Colonic mucosa (tissue), 4 donors: Measurements from ENCODE around the gene ARHGAP9. TPM values are rescaled to one million over a fixed set of nuclear protein-coding genes. Genes with fewer than 3 reads are reported as not detected.

Source experiments
- DNase-seq: peaks from one replicate; pipeline ENCODE4 v3.0.0-alpha.2; 2020
- H3K27ac ChIP-seq: fragments of 200-600 bp; one replicate; pipeline ENCODE4 v1.8.0; 2021
- H3K27me3 ChIP-seq: fragments of 200-600 bp; one replicate; pipeline ENCODE4 v1.8.0; 2021
- H3K36me3 ChIP-seq: fragments of 200-600 bp; one replicate; pipeline ENCODE4 v1.8.0; 2021
- H3K4me1 ChIP-seq: fragments of 200-600 bp; one replicate; pipeline ENCODE4 v1.8.0; 2021; ENCODE audit warnings: mild to moderate bottlenecking
- H3K4me3 ChIP-seq: fragments of 200-600 bp; one replicate; pipeline ENCODE4 v1.8.0; 2021
- H3K9ac ChIP-seq, 2 donors: one replicate each; pipeline ENCODE4 v1.7.0; 2013; ENCODE audit warnings: control low read depth in 2 of 2, low read depth in 2 of 2, low read length in 2 of 2
- H3K9me3 ChIP-seq: fragments of 200-600 bp; one replicate; pipeline ENCODE4 v1.8.0; 2021
- intact Hi-C: fragments of 100-400 bp; cut with DNase I; formaldehyde crosslinking; loops from one replicate; pipeline ENCODE4 v1.14.1; 2022
- total RNA-seq, 2 donors: library from RNA; stranded (reverse); fragmentation: NEBNext Ultra II Directional in 1 of 2; extraction: Animal tissue kit (Norgen Biotek cat#: 25700) in 1 of 2; gene quantifications; one replicate each; pipeline ENCODE4 v1.2.1, GENCODE V29; 2021
- TF ChIP-seq, protein P1 (sequence below): fragments of 200-600 bp; IDR thresholded peaks from one replicate; pipeline ENCODE4 v1.8.0; 2022; ENCODE audit warnings: antibody characterized with exemption, mild to moderate bottlenecking
- donor health status: healthy.
- donor health status: DM: no; HTN: no; CAD: no.
- donor health status: DM: no; HTN: no; CAD: no.

The ARHGAP9 gene
- total RNA-seq, 2 donors from 2014 or later = 5.5 to 6.5 TPM

- Histone ChIP-seq H3K27me3 (no peaks in the 10 kb centered on the region), H3K36me3 (peaks cover 11% of the 10 kb centered on the region), H3K27ac (peak within 1 kb of the TSS; percentile 98), H3K4me3 (peak within 1 kb of the TSS; percentile 58), H3K9me3 (no peaks in the 10 kb centered on the region), H3K9ac (peak within 1 kb of the TSS; percentile 80 to 90), H3K4me1 (peaks cover 33% of the 10 kb centered on the region)
- intact Hi-C loops = loop anchor here (5.0 kb wide), 1 partner anchor 325 kb away; the partner anchor contains the start of gene CTDSP2
- DNase-seq = peak; percentile 92
- TF ChIP-seq, protein P1, sequence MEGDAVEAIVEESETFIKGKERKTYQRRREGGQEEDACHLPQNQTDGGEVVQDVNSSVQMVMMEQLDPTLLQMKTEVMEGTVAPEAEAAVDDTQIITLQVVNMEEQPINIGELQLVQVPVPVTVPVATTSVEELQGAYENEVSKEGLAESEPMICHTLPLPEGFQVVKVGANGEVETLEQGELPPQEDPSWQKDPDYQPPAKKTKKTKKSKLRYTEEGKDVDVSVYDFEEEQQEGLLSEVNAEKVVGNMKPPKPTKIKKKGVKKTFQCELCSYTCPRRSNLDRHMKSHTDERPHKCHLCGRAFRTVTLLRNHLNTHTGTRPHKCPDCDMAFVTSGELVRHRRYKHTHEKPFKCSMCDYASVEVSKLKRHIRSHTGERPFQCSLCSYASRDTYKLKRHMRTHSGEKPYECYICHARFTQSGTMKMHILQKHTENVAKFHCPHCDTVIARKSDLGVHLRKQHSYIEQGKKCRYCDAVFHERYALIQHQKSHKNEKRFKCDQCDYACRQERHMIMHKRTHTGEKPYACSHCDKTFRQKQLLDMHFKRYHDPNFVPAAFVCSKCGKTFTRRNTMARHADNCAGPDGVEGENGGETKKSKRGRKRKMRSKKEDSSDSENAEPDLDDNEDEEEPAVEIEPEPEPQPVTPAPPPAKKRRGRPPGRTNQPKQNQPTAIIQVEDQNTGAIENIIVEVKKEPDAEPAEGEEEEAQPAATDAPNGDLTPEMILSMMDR = no peak
Measured at GRCh38 chr12:57522011-57522886, 42.6 kb upstream of the ARHGAP9 start, which contains the start of gene MBD6. MBD6 (plus strand) TSS chr12:57522824; CDS start chr12:57524304, 1,480 bp downstream.

DNA sequence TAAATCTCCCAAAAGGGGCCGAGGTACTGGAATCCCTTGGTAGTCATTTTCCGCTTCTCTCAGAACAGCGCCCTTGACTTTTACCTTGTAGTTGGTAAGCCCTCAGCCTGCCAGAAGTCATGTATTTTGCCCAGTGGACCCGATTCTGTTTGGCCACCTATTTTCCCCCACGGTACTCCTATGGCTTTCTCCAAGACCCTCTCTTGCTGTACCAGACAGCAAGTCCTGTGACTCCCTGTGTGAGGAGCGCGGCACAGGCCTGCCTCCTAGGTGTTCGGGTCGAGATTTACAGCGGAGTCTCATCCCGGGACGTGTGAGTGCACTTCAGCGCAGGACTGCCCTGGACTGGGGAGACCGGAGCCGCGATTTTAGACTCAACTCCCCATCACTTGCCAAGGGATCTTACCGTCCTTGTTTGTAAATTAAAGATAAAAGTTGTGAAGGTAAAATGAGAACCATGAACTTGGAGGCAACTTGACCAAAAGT is 41.9 kb upstream of the ARHGAP9 start:
- intact Hi-C loops = loop anchor here (5.0 kb wide), 1 partner anchor 326 kb away; the partner anchor contains the start of gene CTDSP2
- peak overlapping the region; percentile 98 for H3K27ac ChIP-seq
- H3K27me3 ChIP-seq = no peaks in the 10 kb centered on the region
- H3K9ac ChIP-seq = peak overlapping the region; percentile 79 to 90
- H3K36me3 ChIP-seq = peaks cover 14% of the 10 kb centered on the region
- peak; percentile 60 for DNase-seq
- H3K4me1 ChIP-seq = peaks cover 33% of the 10 kb centered on the region
- peak overlapping the region; percentile 58 for H3K4me3 ChIP-seq
- TF ChIP-seq, protein P1 = no peak
- H3K9me3 ChIP-seq = no peaks in the 10 kb centered on the region

GRCh38 chr12:57520053-57520818 is 40.6 kb upstream of the ARHGAP9 start, which contains the start of gene DDIT3:
DDIT3 (minus strand) TSS chr12:57520514; CDS start chr12:57517406, 3,108 bp downstream.
- TF ChIP-seq, protein P1 = no peak
- DNase-seq = peak; percentile 100
- H3K9me3 ChIP-seq = no peaks in the 10 kb centered on the region
- peaks cover 14% of the 10 kb centered on the region for H3K36me3 ChIP-seq
- H3K4me1 ChIP-seq = peaks cover 33% of the 10 kb centered on the region
- peak within 1 kb of the TSS; percentile 83 for H3K4me3 ChIP-seq
- peak within 1 kb of the TSS; percentile 89 to 100 for H3K9ac ChIP-seq
- H3K27ac ChIP-seq = peak within 1 kb of the TSS; percentile 98
- intact Hi-C loops = loop anchor here (5.0 kb wide), 1 partner anchor 327 kb away; the partner anchor contains the start of gene CTDSP2
- H3K27me3 ChIP-seq = no peaks in the 10 kb centered on the region

GRCh38 chr12:57519796-57520052 is 40.1 kb upstream of the ARHGAP9 start:
- H3K27me3 ChIP-seq = no peaks in the 10 kb centered on the region
- TF ChIP-seq, protein P1 = no peak
- no peaks in the 10 kb centered on the region for H3K9me3 ChIP-seq
- H3K4me1 ChIP-seq = peaks cover 32% of the 10 kb centered on the region
- peak overlapping the region; percentile 91 for H3K27ac ChIP-seq
- peak overlapping the region; percentile 89 to 100 for H3K9ac ChIP-seq
- intact Hi-C loops = loop anchor here (5.0 kb wide), 1 partner anchor 328 kb away; the partner anchor contains the start of gene CTDSP2
- H3K36me3 ChIP-seq = peaks cover 18% of the 10 kb centered on the region
- H3K4me3 ChIP-seq = peak overlapping the region; percentile 83
- DNase-seq = no peak
